ENCODE results near the gene CNEP1R1. TPM values are rescaled to one million over a fixed set of nuclear protein-coding genes. Genes with fewer than 3 reads are reported as not detected.

CNEP1R1 gene
- total and polyA plus RNA-seq, 2 of the 4 experiments (the other 2 are of a cell fraction), result 16.1 to 22.0 TPM

DNA sequence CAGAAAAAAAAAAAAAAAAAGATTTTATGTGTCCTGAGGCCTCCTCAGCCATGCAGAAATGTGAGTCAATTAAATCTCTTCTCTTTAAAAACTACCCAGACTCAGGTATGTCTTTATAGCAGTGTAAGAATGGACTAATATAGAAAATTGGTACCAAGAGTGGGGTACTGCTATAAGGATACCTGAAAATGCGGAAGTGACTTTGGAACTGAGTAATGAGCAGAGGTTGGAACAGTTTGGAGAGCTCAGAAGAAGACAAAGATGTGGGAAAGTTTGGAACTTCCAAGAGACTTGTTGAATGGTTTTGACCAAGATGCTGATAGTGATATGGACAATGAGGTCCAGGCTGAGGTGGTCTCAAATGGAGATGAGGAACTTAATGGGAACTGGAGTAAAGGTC, 17.3 kb upstream of the CNEP1R1 start:
- Histone ChIP-seq H3K23ac (ENCODE audit: low read depth, low read length) (no peak overlapping the region), H3K9me1 (ENCODE audit: insufficient read depth, low read length) (no peaks in the 10 kb centered on the region), H3K4me3 (ENCODE audit: insufficient read depth, low read depth, low read length) (no peak overlapping the region), H3K9ac (ENCODE audit: low read depth, low read length) (no peak overlapping the region), H2AK5ac (ENCODE audit: low read depth, low read length) (no peak overlapping the region), H3K27me3 (ENCODE audit: control insufficient read depth, insufficient read depth, low read length) (no peaks in the 10 kb centered on the region; the same call in 1 of the 2 replicates), H2BK20ac (ENCODE audit: low read depth, low read length) (no peak overlapping the region), H3K79me1 (ENCODE audit: low read depth in 1 of 2, low read length in 2 of 2) (no peaks in the 10 kb centered on the region), H3K14ac (replicated peaks; ENCODE audit: low read depth, low read length) (no peak overlapping the region), H3K36me3 (ENCODE audit: control insufficient read depth, insufficient read depth, low read length) (no peaks in the 10 kb centered on the region), H2BK5ac (ENCODE audit: low read depth, low read length, poor library complexity, severe bottlenecking) (no peak overlapping the region), H3K56ac (ENCODE audit: extremely low read depth, insufficient read depth, low read length) (no peak overlapping the region), H3K27ac (ENCODE audit: insufficient read depth, low read length) (no peak overlapping the region), H4K20me1 (ENCODE audit: insufficient read depth, low read length) (no peaks in the 10 kb centered on the region), H2BK120ac (ENCODE audit: low read depth, low read length) (no peak overlapping the region), H4K5ac (ENCODE audit: low read depth, low read length) (no peak overlapping the region), H2BK15ac (ENCODE audit: low read depth, low read length) (no peak overlapping the region), H3K18ac (ENCODE audit: low read depth, low read length) (no peak overlapping the region), H4K8ac (ENCODE audit: low read depth in 2 of 2, low read length in 2 of 2) (no peak overlapping the region), H2AK9ac (replicated peaks; ENCODE audit: low read depth, low read length, poor library complexity) (no peak overlapping the region), H3K4me1 (ENCODE audit: control insufficient read depth, insufficient read depth, low read length) (no peaks in the 10 kb centered on the region), H3K9me3 (ENCODE audit: control insufficient read depth, insufficient read depth, low read length) (no peaks in the 10 kb centered on the region), H3K4ac (ENCODE audit: low read depth, low read length) (no peak overlapping the region), H4K91ac (ENCODE audit: insufficient read depth, low read depth, low read length) (no peak overlapping the region), H3K4me2 (ENCODE audit: low read depth, low read length) (no peak overlapping the region), H2AFZ (replicated peaks; ENCODE audit: low read length, poor library complexity) (no peak overlapping the region)
- WGBS, 2 experiments (ENCODE audit: extremely low coverage in 2 of 2, insufficient read length in 1 of 2), result 60% methylated on average over 1 of the region's 1 CpG; no CpG with 5 or more reads in 1 of the 2 experiments
- DNase-seq, result no peak
- no TSS peak for BruUV-seq (replicated peaks)
- in situ Hi-C loops (cut with MboI; ENCODE audit: low sequenced_read_pairs) (no loop called here), intact Hi-C loops (cut with micrococcal nuclease) (no loop called here), dilution Hi-C loops (cut with HindIII; ENCODE audit: low sequenced_read_pairs, unreplicated experiment) (no loop called here)
- no peak for ATAC-seq (ENCODE audit: low read depth)
- TF ChIP-seq MAZ (IDR thresholded peaks at IDR 0.05; ENCODE audit: borderline replicate concordance, low read depth, low read length) (no peak), RFX5 (IDR thresholded peaks at IDR 0.05; ENCODE audit: low read depth, low read length) (no peak), RCOR1 (IDR thresholded peaks at IDR 0.05; ENCODE audit: insufficient replicate concordance, low read length) (no peak), RAD21 (IDR thresholded peaks at IDR 0.05; ENCODE audit: low read length) (no peak), FOS (IDR thresholded peaks at IDR 0.05; ENCODE audit: low read depth, low read length) (no peak), CHD1 (IDR thresholded peaks at IDR 0.05; ENCODE audit: low read depth, low read length) (no peak), SMC3 (IDR thresholded peaks at IDR 0.05; ENCODE audit: low read depth, low read length) (no peak), CEBPB (IDR thresholded peaks at IDR 0.05; ENCODE audit: low read depth, low read length) (no peak), MXI1 (IDR thresholded peaks at IDR 0.05; ENCODE audit: borderline replicate concordance, low read depth, low read length) (no peak), NFE2L2 (IDR thresholded peaks at IDR 0.05; ENCODE audit: low read depth, low read length) (no peak)
- TF ChIP-seq, protein P1, sequence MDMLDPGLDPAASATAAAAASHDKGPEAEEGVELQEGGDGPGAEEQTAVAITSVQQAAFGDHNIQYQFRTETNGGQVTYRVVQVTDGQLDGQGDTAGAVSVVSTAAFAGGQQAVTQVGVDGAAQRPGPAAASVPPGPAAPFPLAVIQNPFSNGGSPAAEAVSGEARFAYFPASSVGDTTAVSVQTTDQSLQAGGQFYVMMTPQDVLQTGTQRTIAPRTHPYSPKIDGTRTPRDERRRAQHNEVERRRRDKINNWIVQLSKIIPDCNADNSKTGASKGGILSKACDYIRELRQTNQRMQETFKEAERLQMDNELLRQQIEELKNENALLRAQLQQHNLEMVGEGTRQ (IDR thresholded peaks at IDR 0.05; ENCODE audit: low read depth, low read length), result no peak
- TF ChIP-seq, protein P2, sequence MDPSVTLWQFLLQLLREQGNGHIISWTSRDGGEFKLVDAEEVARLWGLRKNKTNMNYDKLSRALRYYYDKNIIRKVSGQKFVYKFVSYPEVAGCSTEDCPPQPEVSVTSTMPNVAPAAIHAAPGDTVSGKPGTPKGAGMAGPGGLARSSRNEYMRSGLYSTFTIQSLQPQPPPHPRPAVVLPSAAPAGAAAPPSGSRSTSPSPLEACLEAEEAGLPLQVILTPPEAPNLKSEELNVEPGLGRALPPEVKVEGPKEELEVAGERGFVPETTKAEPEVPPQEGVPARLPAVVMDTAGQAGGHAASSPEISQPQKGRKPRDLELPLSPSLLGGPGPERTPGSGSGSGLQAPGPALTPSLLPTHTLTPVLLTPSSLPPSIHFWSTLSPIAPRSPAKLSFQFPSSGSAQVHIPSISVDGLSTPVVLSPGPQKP (IDR thresholded peaks at IDR 0.05; ENCODE audit: borderline replicate concordance, low read depth, low read length), result no peak
- TF ChIP-seq, protein P3, sequence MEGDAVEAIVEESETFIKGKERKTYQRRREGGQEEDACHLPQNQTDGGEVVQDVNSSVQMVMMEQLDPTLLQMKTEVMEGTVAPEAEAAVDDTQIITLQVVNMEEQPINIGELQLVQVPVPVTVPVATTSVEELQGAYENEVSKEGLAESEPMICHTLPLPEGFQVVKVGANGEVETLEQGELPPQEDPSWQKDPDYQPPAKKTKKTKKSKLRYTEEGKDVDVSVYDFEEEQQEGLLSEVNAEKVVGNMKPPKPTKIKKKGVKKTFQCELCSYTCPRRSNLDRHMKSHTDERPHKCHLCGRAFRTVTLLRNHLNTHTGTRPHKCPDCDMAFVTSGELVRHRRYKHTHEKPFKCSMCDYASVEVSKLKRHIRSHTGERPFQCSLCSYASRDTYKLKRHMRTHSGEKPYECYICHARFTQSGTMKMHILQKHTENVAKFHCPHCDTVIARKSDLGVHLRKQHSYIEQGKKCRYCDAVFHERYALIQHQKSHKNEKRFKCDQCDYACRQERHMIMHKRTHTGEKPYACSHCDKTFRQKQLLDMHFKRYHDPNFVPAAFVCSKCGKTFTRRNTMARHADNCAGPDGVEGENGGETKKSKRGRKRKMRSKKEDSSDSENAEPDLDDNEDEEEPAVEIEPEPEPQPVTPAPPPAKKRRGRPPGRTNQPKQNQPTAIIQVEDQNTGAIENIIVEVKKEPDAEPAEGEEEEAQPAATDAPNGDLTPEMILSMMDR (conservative IDR thresholded peaks at IDR 0.05; ENCODE audit: low read depth, low read length), result no peak
- ChIA-PET CTCF (no interaction called here), POLR2A (ENCODE audit: unreplicated experiment) (no interaction called here)
